CD8-positive, alpha-beta memory T cell (primary cell): Measurements from ENCODE around the gene ABHD16B. TPM values are rescaled to one million over a fixed set of nuclear protein-coding genes. Genes with fewer than 3 reads are reported as not detected.
"Not testable (repeated sequence)": the region's sequence is repeated elsewhere in the genome, so short reads cannot be mapped to it uniquely, and the experiment has no call there.

Experiments
- CTCF ChIA-PET: fragments of 350-600 bp; sonication (Branson Sonifier 250); formaldehyde crosslinking; loops from one replicate; lab custom pipeline; 2021; ENCODE audit warnings: antibody characterized with exemption; lab: Charles Lee
- POLR2A ChIA-PET: fragments of 350-600 bp; sonication (Branson Sonifier 250); formaldehyde crosslinking; loops from one replicate; lab custom pipeline; 2021; ENCODE audit warnings: antibody characterized with exemption; lab: Charles Lee
- DNase-seq, 5 donors: peaks; one replicate each; pipeline versions ENCODE4 v3.0.0 to v3.0.0-alpha.2; 2020 to 2022; ENCODE audit warnings: mixed read lengths in 1 of 5
- H3K27ac ChIP-seq: one replicate; pipeline ENCODE4 v1.7.0; 2013; ENCODE audit warnings: low read depth, mild to moderate bottlenecking, low read length, moderate library complexity
- H3K27me3 ChIP-seq: 2 replicates; pipeline ENCODE4 v1.7.0; 2013; ENCODE audit warnings: low read length, mild to moderate bottlenecking; ENCODE audit not compliant: insufficient read depth, poor library complexity, severe bottlenecking
- H3K36me3 ChIP-seq: 2 replicates; pipeline ENCODE4 v1.7.0; 2013; ENCODE audit warnings: mild to moderate bottlenecking, low read length, moderate library complexity; ENCODE audit not compliant: insufficient read depth
- H3K4me1 ChIP-seq: 2 replicates; pipeline ENCODE4 v1.7.0; 2013; ENCODE audit warnings: mild to moderate bottlenecking, low read length, moderate library complexity; ENCODE audit not compliant: insufficient read depth
- H3K4me3 ChIP-seq: 2 replicates; pipeline ENCODE4 v1.7.0; 2013; ENCODE audit warnings: mild to moderate bottlenecking, low read length
- H3K9me3 ChIP-seq: 2 replicates; pipeline ENCODE4 v1.7.0; 2013; ENCODE audit warnings: mild to moderate bottlenecking, low read length
- H3K27ac Mint-ChIP-seq, 8 donors: one replicate each; pipeline ENCODE4 v1.8.0; 2020 to 2021; ENCODE audit warnings: mixed read lengths in 8 of 8, mild to moderate bottlenecking in 6 of 8, inconsistent platforms in 3 of 8, moderate library complexity in 3 of 8
- H3K27me3 Mint-ChIP-seq, 2 donors: one replicate each; pipeline ENCODE4 v1.8.0; 2020 to 2021; ENCODE audit warnings: mixed read lengths in 2 of 2, mild to moderate bottlenecking in 1 of 2, moderate library complexity in 1 of 2
- H3K36me3 Mint-ChIP-seq, 3 donors: one replicate each; pipeline ENCODE4 v1.8.0; 2020 to 2021; ENCODE audit warnings: mixed read lengths in 3 of 3, inconsistent platforms in 1 of 3, mild to moderate bottlenecking in 1 of 3
- H3K4me1 Mint-ChIP-seq, 3 donors: one replicate each; pipeline ENCODE4 v1.8.0; 2020 to 2021; ENCODE audit warnings: mixed read lengths in 3 of 3, inconsistent platforms in 1 of 3, mild to moderate bottlenecking in 1 of 3
- H3K4me3 Mint-ChIP-seq, 7 donors: one replicate each; pipeline ENCODE4 v1.8.0; 2020 to 2021; ENCODE audit warnings: mixed read lengths in 7 of 7, mild to moderate bottlenecking in 6 of 7, moderate library complexity in 4 of 7, inconsistent platforms in 2 of 7
- H3K9me3 Mint-ChIP-seq, 5 donors: one replicate each; pipeline ENCODE4 v1.8.0; 2020 to 2022; ENCODE audit warnings: mixed read lengths in 5 of 5, mild to moderate bottlenecking in 3 of 5, moderate library complexity in 2 of 5, inconsistent platforms in 1 of 5
- polyA plus RNA-seq: library from polyadenylated mRNA; unstranded; fragments of 300-500 nt; fragmentation: Illumina TruSeq; gene quantifications from one replicate; pipeline ENCODE4 v1.2.3, GENCODE V29; 2021
- total RNA-seq, 2 experiments: library from RNA; stranded (reverse); gene quantifications; one replicate each; pipeline ENCODE4 v1.2.3, GENCODE V29; 2021

Gene ABHD16B
- total and polyA plus RNA-seq, 3 experiments from 2014 or later: not detected

- DNase-seq, H3K4me1 ChIP-seq: not testable (repeated sequence)
- peaks cover 33% of the 10 kb centered on the region for H3K36me3 ChIP-seq
Measured at GRCh38 chr20:63880901-63881300, 19.6 kb downstream of the ABHD16B start.

GRCh38 chr20:63881451-63882226 lies 20.3 kb downstream of the ABHD16B start:
- H3K9me3 Mint-ChIP-seq: no peaks in the 10 kb centered on the region
- H3K27me3 ChIP-seq: no peaks in the 10 kb centered on the region
- H3K4me1 ChIP-seq: no peaks in the 10 kb centered on the region
- no peak overlapping the region for H3K4me3 ChIP-seq
- H3K36me3 ChIP-seq: peaks cover 26% of the 10 kb centered on the region
- no peak overlapping the region for H3K4me3 Mint-ChIP-seq
- no peaks in the 10 kb centered on the region for H3K9me3 ChIP-seq
- POLR2A ChIA-PET: no interaction called here
- no peak overlapping the region for H3K27ac Mint-ChIP-seq
- CTCF ChIA-PET: no interaction called here
- peaks cover 0 to 62% (median 2%) of the 10 kb centered on the region in 3 donors for H3K36me3 Mint-ChIP-seq
- peaks cover 0 to 4% (median 0%) of the 10 kb centered on the region in 3 donors for H3K4me1 Mint-ChIP-seq
- no peaks in the 10 kb centered on the region for H3K27me3 Mint-ChIP-seq
- H3K27ac ChIP-seq: no peak overlapping the region
- no peak for DNase-seq

More at GRCh38 chr20:63880901-63881300, 19.6 kb downstream of the ABHD16B start:
- H3K27me3 ChIP-seq, H3K27me3 Mint-ChIP-seq, POLR2A ChIA-PET, H3K4me1 Mint-ChIP-seq, H3K4me3 ChIP-seq, CTCF ChIA-PET, H3K9me3 ChIP-seq, H3K9me3 Mint-ChIP-seq, H3K4me3 Mint-ChIP-seq, H3K27ac ChIP-seq, H3K27ac Mint-ChIP-seq: not testable (repeated sequence)
- peaks cover 0 to 68% (median 6%) of the 10 kb centered on the region in 3 donors for H3K36me3 Mint-ChIP-seq

GRCh38 chr20:63882257-63883200 lies 21.2 kb downstream of the ABHD16B start:
- Histone ChIP-seq H3K4me3 (no peak overlapping the region), H3K27me3 (no peaks in the 10 kb centered on the region), H3K27ac (no peak overlapping the region), H3K9me3 (no peaks in the 10 kb centered on the region), H3K4me1 (no peaks in the 10 kb centered on the region), H3K36me3 (peaks cover 24% of the 10 kb centered on the region)
- no peak for DNase-seq
- POLR2A ChIA-PET: no interaction called here
- peak overlapping the region in 1 of 8 donors; percentile 36 for H3K27ac Mint-ChIP-seq
- peaks cover 0 to 4% (median 0%) of the 10 kb centered on the region in 3 donors for H3K4me1 Mint-ChIP-seq
- no peaks in the 10 kb centered on the region for H3K9me3 Mint-ChIP-seq
- CTCF ChIA-PET: no interaction called here
- peaks cover 0 to 66% (median 3%) of the 10 kb centered on the region in 3 donors for H3K36me3 Mint-ChIP-seq
- no peak overlapping the region for H3K4me3 Mint-ChIP-seq
- no peaks in the 10 kb centered on the region for H3K27me3 Mint-ChIP-seq

GRCh38 chr20:63883201-63883593 lies 21.9 kb downstream of the ABHD16B start:
- no peak for DNase-seq
- Mint-ChIP-seq H3K27ac (no peak overlapping the region), H3K9me3 (no peaks in the 10 kb centered on the region), H3K4me1 (peaks cover 0 to 4% (median 0%) of the 10 kb centered on the region in 3 donors), H3K27me3 (no peaks in the 10 kb centered on the region), H3K4me3 (no peak overlapping the region), H3K36me3 (peaks cover 0 to 66% (median 3%) of the 10 kb centered on the region in 3 donors)
- Histone ChIP-seq H3K27ac (no peak overlapping the region), H3K27me3 (no peaks in the 10 kb centered on the region), H3K9me3 (no peaks in the 10 kb centered on the region), H3K4me3 (no peak overlapping the region), H3K4me1 (no peaks in the 10 kb centered on the region), H3K36me3 (peaks cover 19% of the 10 kb centered on the region)
- ChIA-PET POLR2A (no interaction called here), CTCF (no interaction called here)

GRCh38 chr20:63884506-63885263 lies 23.4 kb downstream of the ABHD16B start:
- Histone ChIP-seq H3K4me3 (no peak overlapping the region), H3K27ac (no peak overlapping the region), H3K4me1 (no peaks in the 10 kb centered on the region), H3K27me3 (no peaks in the 10 kb centered on the region), H3K9me3 (no peaks in the 10 kb centered on the region), H3K36me3 (peaks cover 22% of the 10 kb centered on the region)
- H3K27me3 Mint-ChIP-seq: no peaks in the 10 kb centered on the region
- no peak overlapping the region for H3K4me3 Mint-ChIP-seq
- CTCF ChIA-PET: interaction anchor here (0.6 to 1.1 kb wide), 2 partner anchors 20 to 74 kb away, joined by 3 read pairs; no protein-coding TSS in a partner anchor
- no peaks in the 10 kb centered on the region for H3K9me3 Mint-ChIP-seq
- no peak overlapping the region for H3K27ac Mint-ChIP-seq
- DNase-seq: no peak
- H3K4me1 Mint-ChIP-seq: peaks cover 0 to 4% (median 0%) of the 10 kb centered on the region in 3 donors
- peaks cover 0 to 67% (median 2%) of the 10 kb centered on the region in 3 donors for H3K36me3 Mint-ChIP-seq
- POLR2A ChIA-PET: no interaction called here

- no peak overlapping the region for H3K27ac ChIP-seq
- Mint-ChIP-seq H3K9me3 (no peaks in the 10 kb centered on the region), H3K27me3 (no peaks in the 10 kb centered on the region), H3K27ac (no peak overlapping the region), H3K4me1 (peaks cover 0 to 4% (median 0%) of the 10 kb centered on the region in 3 donors), H3K4me3 (no peak overlapping the region), H3K36me3 (peaks cover 0 to 73% (median 5%) of the 10 kb centered on the region in 3 donors)
- no peaks in the 10 kb centered on the region for H3K27me3 ChIP-seq
- H3K36me3 ChIP-seq: peaks cover 26% of the 10 kb centered on the region
- H3K4me1 ChIP-seq: no peaks in the 10 kb centered on the region
- no peak for DNase-seq
- no peaks in the 10 kb centered on the region for H3K9me3 ChIP-seq
- H3K4me3 ChIP-seq: no peak overlapping the region
- CTCF ChIA-PET: interaction anchor here (1.1 kb wide), 1 partner anchor 21 kb away, joined by 3 read pairs; no protein-coding TSS in a partner anchor
- POLR2A ChIA-PET: no interaction called here
Measured at GRCh38 chr20:63885264-63886053, 24.2 kb downstream of the ABHD16B start.

- Mint-ChIP-seq H3K9me3 (no peaks in the 10 kb centered on the region), H3K27me3 (no peaks in the 10 kb centered on the region), H3K36me3 (peaks cover 0 to 78% (median 5%) of the 10 kb centered on the region in 3 donors), H3K27ac (no peak overlapping the region), H3K4me1 (peaks cover 0 to 4% (median 0%) of the 10 kb centered on the region in 3 donors), H3K4me3 (no peak overlapping the region)
- H3K4me1 ChIP-seq: no peaks in the 10 kb centered on the region
- H3K9me3 ChIP-seq: no peaks in the 10 kb centered on the region
- peaks cover 26% of the 10 kb centered on the region for H3K36me3 ChIP-seq
- ChIA-PET CTCF (no interaction called here), POLR2A (no interaction called here)
- H3K27me3 ChIP-seq: no peaks in the 10 kb centered on the region
- no peak for DNase-seq
- H3K27ac ChIP-seq: no peak overlapping the region
- H3K4me3 ChIP-seq: no peak overlapping the region
Measured at GRCh38 chr20:63886054-63886419, 24.7 kb downstream of the ABHD16B start.
